MM.1S (cell line): ENCODE data around the gene RAB27B.
"Not testable (repeated sequence)": the region's sequence is repeated elsewhere in the genome, so short reads cannot be mapped to it uniquely, and the experiment has no call there.

Experiments used
- DNase-seq: peaks from one replicate; pipeline ENCODE4 v3.0.0-alpha.2; 2015
- H2AFZ ChIP-seq: fragments of 300-600 bp; sonication (generic); 2 replicates; pipeline ENCODE4 v1.6.0; 2016; ENCODE audit warnings: antibody characterized with exemption, low read length
- H3F3A ChIP-seq: fragments of 300-600 bp; sonication (generic); 2 replicates; pipeline ENCODE4 v1.6.1; 2016; ENCODE audit warnings: mild to moderate bottlenecking, antibody characterized with exemption, low read length, moderate library complexity, mixed read lengths; ENCODE audit not compliant: insufficient read depth
- H3K27ac ChIP-seq: fragments of 300-600 bp; sonication (generic); 2 replicates; pipeline ENCODE4 v1.5.1; 2016; ENCODE audit warnings: mild to moderate bottlenecking, low read length
- H3K27me3 ChIP-seq: fragments of 300-600 bp; sonication (generic); replicated peaks from 2 replicates; pipeline ENCODE4 v1.6.0; 2016; ENCODE audit warnings: low read length; ENCODE audit not compliant: insufficient read depth
- H3K36me3 ChIP-seq: fragments of 300-600 bp; sonication (generic); replicated peaks from 2 replicates; pipeline ENCODE4 v1.6.1; 2016; ENCODE audit warnings: mild to moderate bottlenecking, low read length, mixed read lengths; ENCODE audit not compliant: insufficient read depth
- H3K4me1 ChIP-seq: fragments of 300-600 bp; sonication (generic); 2 replicates; pipeline ENCODE4 v1.6.1; 2016; ENCODE audit warnings: low read length, mixed read lengths
- H3K4me2 ChIP-seq: fragments of 300-600 bp; sonication (generic); 2 replicates; pipeline ENCODE4 v1.6.0; 2016; ENCODE audit warnings: low read depth, low read length
- H3K4me3 ChIP-seq: fragments of 300-600 bp; sonication (generic); 2 replicates; pipeline ENCODE4 v1.5.1; 2016; ENCODE audit warnings: low read length, mixed read lengths
- H3K79me2 ChIP-seq: fragments of 300-600 bp; sonication (generic); 2 replicates; pipeline ENCODE4 v1.6.1; 2016; ENCODE audit warnings: mixed run types, low read length, mixed read lengths
- H3K9ac ChIP-seq: fragments of 300-600 bp; sonication (generic); 2 replicates; pipeline ENCODE4 v1.6.1; 2016; ENCODE audit warnings: low read length, mixed read lengths
- H3K9me2 ChIP-seq: fragments of 300-600 bp; sonication (generic); replicated peaks from 2 replicates; pipeline ENCODE4 v1.6.1; 2016; ENCODE audit warnings: mild to moderate bottlenecking, low read length, mixed read lengths; ENCODE audit not compliant: insufficient read depth
- H3K9me3 ChIP-seq: fragments of 300-600 bp; sonication (generic); replicated peaks from 2 replicates; pipeline ENCODE4 v1.6.1; 2016; ENCODE audit warnings: mild to moderate bottlenecking, low read length, mixed read lengths; ENCODE audit not compliant: insufficient read depth
- H4K20me1 ChIP-seq: fragments of 300-600 bp; sonication (generic); 2 replicates; pipeline ENCODE4 v1.6.1; 2016; ENCODE audit warnings: mild to moderate bottlenecking, low read length, moderate library complexity, mixed read lengths; ENCODE audit not compliant: insufficient read depth
- EZH2 ChIP-seq: fragments of 300-600 bp; sonication (generic); optimal IDR thresholded peaks from 2 replicates; pipeline ENCODE3; 2017; ENCODE audit warnings: low read depth, mild to moderate bottlenecking, antibody characterized with exemption, low read length, mixed read lengths
- EZH2phosphoT487 ChIP-seq: fragments of 300-600 bp; sonication (generic); IDR thresholded peaks from 2 replicates; pipeline ENCODE4 v1.6.1; 2018; ENCODE audit warnings: antibody characterized with exemption, low read length
- TF ChIP-seq, protein P1 (sequence below): fragments of 300-600 bp; sonication (generic); IDR thresholded peaks from 2 replicates; pipeline ENCODE4 v1.5.1; 2016; ENCODE audit warnings: antibody characterized with exemption, low read length, mixed read lengths

Gene RAB27B

DNA sequence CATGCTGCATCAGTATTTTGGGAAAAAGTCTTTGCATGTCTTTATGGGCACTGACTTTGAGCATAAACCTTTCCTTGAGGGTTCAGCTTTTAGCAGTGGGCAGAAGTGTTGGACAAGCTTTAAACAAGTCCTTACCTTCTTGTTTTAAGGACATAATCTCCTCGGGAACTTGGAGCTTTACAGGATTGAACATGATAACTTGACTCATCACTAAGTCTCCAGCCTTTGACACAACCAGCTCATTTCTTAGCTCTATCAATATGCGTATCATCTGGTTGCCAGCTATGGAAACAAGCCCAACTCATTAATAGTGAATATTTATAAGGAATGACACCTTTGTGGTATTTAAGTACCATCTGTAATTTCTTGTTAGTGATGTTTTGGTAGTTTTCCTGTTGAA, 21.0 kb upstream of the RAB27B start:
- Histone ChIP-seq H3K9ac (no peak overlapping the region), H3K79me2 (no peaks in the 10 kb centered on the region), H3F3A (no peaks in the 10 kb centered on the region), H3K9me2 (no peaks in the 10 kb centered on the region), H4K20me1 (no peaks in the 10 kb centered on the region), H3K36me3 (no peaks in the 10 kb centered on the region), H2AFZ (no peak overlapping the region), H3K4me2 (no peak overlapping the region), H3K9me3 (no peaks in the 10 kb centered on the region), H3K27me3 (no peaks in the 10 kb centered on the region), H3K4me3 (no peak overlapping the region), H3K4me1 (no peaks in the 10 kb centered on the region), H3K27ac (no peak overlapping the region)
- DNase-seq, result no peak
- TF ChIP-seq EZH2 (no peak), EZH2phosphoT487 (no peak)
- TF ChIP-seq, protein P1, sequence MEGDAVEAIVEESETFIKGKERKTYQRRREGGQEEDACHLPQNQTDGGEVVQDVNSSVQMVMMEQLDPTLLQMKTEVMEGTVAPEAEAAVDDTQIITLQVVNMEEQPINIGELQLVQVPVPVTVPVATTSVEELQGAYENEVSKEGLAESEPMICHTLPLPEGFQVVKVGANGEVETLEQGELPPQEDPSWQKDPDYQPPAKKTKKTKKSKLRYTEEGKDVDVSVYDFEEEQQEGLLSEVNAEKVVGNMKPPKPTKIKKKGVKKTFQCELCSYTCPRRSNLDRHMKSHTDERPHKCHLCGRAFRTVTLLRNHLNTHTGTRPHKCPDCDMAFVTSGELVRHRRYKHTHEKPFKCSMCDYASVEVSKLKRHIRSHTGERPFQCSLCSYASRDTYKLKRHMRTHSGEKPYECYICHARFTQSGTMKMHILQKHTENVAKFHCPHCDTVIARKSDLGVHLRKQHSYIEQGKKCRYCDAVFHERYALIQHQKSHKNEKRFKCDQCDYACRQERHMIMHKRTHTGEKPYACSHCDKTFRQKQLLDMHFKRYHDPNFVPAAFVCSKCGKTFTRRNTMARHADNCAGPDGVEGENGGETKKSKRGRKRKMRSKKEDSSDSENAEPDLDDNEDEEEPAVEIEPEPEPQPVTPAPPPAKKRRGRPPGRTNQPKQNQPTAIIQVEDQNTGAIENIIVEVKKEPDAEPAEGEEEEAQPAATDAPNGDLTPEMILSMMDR, result no peak

DNA sequence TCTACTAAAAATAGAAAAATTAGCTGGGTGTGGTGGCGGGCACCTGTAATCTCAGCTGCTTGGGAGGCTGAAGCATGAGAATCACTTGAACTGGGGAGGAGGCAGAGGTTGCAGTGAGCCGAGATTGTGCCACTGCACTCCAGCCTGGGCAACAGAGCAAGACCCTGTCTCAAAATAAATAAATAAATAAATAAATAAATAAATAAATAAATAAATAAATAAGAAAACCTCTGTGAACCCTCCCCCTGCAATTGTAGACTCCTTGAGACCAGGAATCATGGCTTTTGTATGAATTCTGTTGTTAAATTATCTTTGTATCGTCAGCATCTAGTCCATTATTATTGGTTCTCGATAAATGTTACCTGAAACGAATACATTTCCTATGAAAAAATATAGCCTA, 17.6 kb upstream of the RAB27B start:
- H3K79me2 ChIP-seq, H3K4me2 ChIP-seq, H4K20me1 ChIP-seq, H3K9ac ChIP-seq, H3K4me3 ChIP-seq, H3K27ac ChIP-seq, H3K9me3 ChIP-seq, H3K36me3 ChIP-seq, H3K9me2 ChIP-seq, H3K27me3 ChIP-seq, H3K4me1 ChIP-seq, H2AFZ ChIP-seq, H3F3A ChIP-seq, DNase-seq: not testable (repeated sequence)

DNA sequence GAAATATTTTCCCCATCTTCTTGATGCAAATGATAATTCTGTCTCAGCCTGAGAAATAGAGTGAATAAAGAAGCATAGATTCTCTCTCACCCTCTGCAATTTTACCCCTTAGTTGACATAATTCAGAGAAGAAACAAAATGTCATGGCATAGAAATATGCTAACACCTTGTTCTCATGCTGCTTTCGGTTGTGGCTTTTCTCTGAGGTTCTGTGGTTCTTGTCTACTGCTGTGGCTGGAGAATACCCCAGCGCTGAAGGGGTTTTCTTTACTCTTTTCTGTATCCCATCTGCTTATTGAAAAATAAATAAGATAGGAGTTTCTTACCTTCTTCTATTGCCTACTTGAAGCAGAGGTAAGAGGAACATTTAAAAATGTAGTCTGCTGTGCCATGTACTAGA, 15.4 kb upstream of the RAB27B start:
- Histone ChIP-seq H3K27ac (no peak overlapping the region), H2AFZ (no peak overlapping the region), H3K36me3 (no peaks in the 10 kb centered on the region), H3K9me3 (no peaks in the 10 kb centered on the region), H4K20me1 (no peaks in the 10 kb centered on the region), H3F3A (no peaks in the 10 kb centered on the region), H3K27me3 (no peaks in the 10 kb centered on the region), H3K4me1 (no peaks in the 10 kb centered on the region), H3K4me2 (no peak overlapping the region), H3K9ac (no peak overlapping the region), H3K9me2 (no peaks in the 10 kb centered on the region), H3K4me3 (no peak overlapping the region), H3K79me2 (no peaks in the 10 kb centered on the region)
- peak; percentile 34 for DNase-seq
- TF ChIP-seq EZH2 (no peak), EZH2phosphoT487 (no peak)
- TF ChIP-seq, protein P1, result no peak

DNA sequence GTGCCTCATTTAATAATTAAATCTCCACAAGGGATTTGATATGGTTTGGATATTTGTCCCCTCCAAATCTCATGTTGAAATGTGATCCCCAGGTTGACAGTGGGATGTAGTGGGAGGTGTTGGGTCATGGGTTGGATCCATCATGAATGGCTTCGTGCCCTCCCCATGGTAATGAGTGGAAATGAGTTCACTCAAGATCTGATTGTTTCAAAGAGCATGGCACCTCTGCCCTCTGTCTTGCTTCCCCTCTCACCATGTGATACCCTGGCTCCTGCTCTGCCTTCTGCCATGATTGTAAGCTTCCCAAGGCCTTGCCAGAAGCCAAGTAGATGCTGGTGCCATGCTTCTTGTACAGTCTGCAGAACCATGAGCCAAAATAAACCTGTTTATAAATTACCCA, 15.0 kb upstream of the RAB27B start:
- Histone ChIP-seq H3K9ac (no peak overlapping the region), H3K9me2 (no peaks in the 10 kb centered on the region), H3K4me3 (no peak overlapping the region), H3K36me3 (no peaks in the 10 kb centered on the region), H4K20me1 (no peaks in the 10 kb centered on the region), H3K79me2 (no peaks in the 10 kb centered on the region), H2AFZ (no peak overlapping the region), H3K27me3 (no peaks in the 10 kb centered on the region), H3K9me3 (no peaks in the 10 kb centered on the region), H3F3A (no peaks in the 10 kb centered on the region), H3K27ac (no peak overlapping the region), H3K4me2 (no peak overlapping the region), H3K4me1 (no peaks in the 10 kb centered on the region)
- DNase-seq, result no peak
- no peak for TF ChIP-seq EZH2
- TF ChIP-seq, protein P1, result no peak
- no peak for TF ChIP-seq EZH2phosphoT487
